Subcutaneous abdominal adipose tissue (tissue), 5 donors: ENCODE data around the gene CLBA1.

Experiments used
- H3K27ac ChIP-seq: one replicate; pipeline ENCODE4 v1.7.0; 2013; ENCODE audit warnings: low read depth, mild to moderate bottlenecking, inconsistent platforms, low read length, moderate library complexity
- H3K27me3 ChIP-seq, 5 donors: one replicate each; pipeline ENCODE4 v1.7.0; 2013; ENCODE audit warnings: low read length in 5 of 5, inconsistent platforms in 1 of 5; ENCODE audit not compliant: control insufficient read depth in 5 of 5, insufficient read depth in 4 of 5
- H3K36me3 ChIP-seq, 5 donors: one replicate each; pipeline ENCODE4 v1.7.0; 2013; ENCODE audit warnings: low read length in 5 of 5; ENCODE audit not compliant: control insufficient read depth in 5 of 5, insufficient read depth in 5 of 5
- H3K4me1 ChIP-seq, 5 donors: one replicate each; pipeline ENCODE4 v1.7.0; 2013; ENCODE audit warnings: low read length in 5 of 5, mild to moderate bottlenecking in 3 of 5, moderate library complexity in 1 of 5; ENCODE audit not compliant: control insufficient read depth in 5 of 5, insufficient read depth in 5 of 5
- H3K4me3 ChIP-seq, 5 donors: one replicate each; pipeline ENCODE4 v1.7.0; 2013; ENCODE audit warnings: low read length in 5 of 5, low read depth in 1 of 5
- H3K9ac ChIP-seq, 5 donors: one replicate each; pipeline ENCODE4 v1.7.0; 2013; ENCODE audit warnings: low read length in 5 of 5, mild to moderate bottlenecking in 4 of 5, moderate library complexity in 3 of 5
- H3K9me3 ChIP-seq, 5 donors: one replicate each; pipeline ENCODE4 v1.7.0; 2013; ENCODE audit warnings: low read length in 5 of 5; ENCODE audit not compliant: control insufficient read depth in 5 of 5
- donor health status: healthy.
- donor health status: healthy.
- donor health status: healthy.
- donor health status: healthy.
- donor health status: healthy.

Gene CLBA1

GRCh38 chr14:104991896-104992230 is 6.3 kb downstream of the CLBA1 start:
- no peak overlapping the region for H3K9ac ChIP-seq
- no peak overlapping the region for H3K27ac ChIP-seq
- no peak overlapping the region for H3K4me3 ChIP-seq
- H3K36me3 ChIP-seq: peaks cover 0 to 47% (median 19%) of the 10 kb centered on the region in 5 donors
- no peaks in the 10 kb centered on the region for H3K9me3 ChIP-seq
- peaks cover 0 to 5% (median 2%) of the 10 kb centered on the region in 5 donors for H3K4me1 ChIP-seq
- no peaks in the 10 kb centered on the region for H3K27me3 ChIP-seq

- peaks cover 0 to 47% (median 19%) of the 10 kb centered on the region in 5 donors for H3K36me3 ChIP-seq
Observed at GRCh38 chr14:104992501-104992900, 6.9 kb downstream of the CLBA1 start.

GRCh38 chr14:104993306-104993705 is 7.7 kb downstream of the CLBA1 start:
- no peak overlapping the region for H3K27ac ChIP-seq
- H3K27me3 ChIP-seq: no peaks in the 10 kb centered on the region
- no peaks in the 10 kb centered on the region for H3K9me3 ChIP-seq
- H3K36me3 ChIP-seq: peaks cover 0 to 47% (median 19%) of the 10 kb centered on the region in 5 donors
- H3K9ac ChIP-seq: no peak overlapping the region
- H3K4me3 ChIP-seq: no peak overlapping the region
- H3K4me1 ChIP-seq: no peaks in the 10 kb centered on the region

More at GRCh38 chr14:104992501-104992900, 6.9 kb downstream of the CLBA1 start:
- no peak overlapping the region for H3K9ac ChIP-seq
- H3K9me3 ChIP-seq: no peaks in the 10 kb centered on the region
- H3K4me1 ChIP-seq: no peaks in the 10 kb centered on the region
- H3K27ac ChIP-seq: no peak overlapping the region
- H3K27me3 ChIP-seq: no peaks in the 10 kb centered on the region
- no peak overlapping the region for H3K4me3 ChIP-seq

GRCh38 chr14:104993808-104994591 is 8.4 kb downstream of the CLBA1 start:
- H3K4me3 ChIP-seq: no peak overlapping the region
- H3K27ac ChIP-seq: no peak overlapping the region
- H3K36me3 ChIP-seq: peaks cover 0 to 47% (median 19%) of the 10 kb centered on the region in 5 donors
- H3K4me1 ChIP-seq: no peaks in the 10 kb centered on the region
- no peaks in the 10 kb centered on the region for H3K9me3 ChIP-seq
- no peaks in the 10 kb centered on the region for H3K27me3 ChIP-seq
- H3K9ac ChIP-seq: no peak overlapping the region

- Histone ChIP-seq H3K4me1 (no peaks in the 10 kb centered on the region), H3K9me3 (peaks cover 0 to 5% (median 0%) of the 10 kb centered on the region in 5 donors), H3K36me3 (peaks cover 0 to 45% (median 19%) of the 10 kb centered on the region in 5 donors), H3K27me3 (no peaks in the 10 kb centered on the region), H3K9ac (no peak overlapping the region), H3K27ac (no peak overlapping the region), H3K4me3 (no peak overlapping the region)
Observed at GRCh38 chr14:104994978-104995377, 9.4 kb downstream of the CLBA1 start.

GRCh38 chr14:104996032-104996431 is 10.4 kb downstream of the CLBA1 start:
- Histone ChIP-seq H3K9me3 (peaks cover 0 to 5% (median 0%) of the 10 kb centered on the region in 5 donors), H3K27ac (no peak overlapping the region), H3K9ac (no peak overlapping the region), H3K4me3 (no peak overlapping the region), H3K27me3 (no peaks in the 10 kb centered on the region), H3K4me1 (no peaks in the 10 kb centered on the region), H3K36me3 (peaks cover 0 to 45% (median 19%) of the 10 kb centered on the region in 5 donors)

GRCh38 chr14:104996483-104996882 is 10.9 kb downstream of the CLBA1 start:
- Histone ChIP-seq H3K4me1 (no peaks in the 10 kb centered on the region), H3K4me3 (no peak overlapping the region), H3K27ac (no peak overlapping the region), H3K9ac (no peak overlapping the region), H3K9me3 (peaks cover 0 to 5% (median 0%) of the 10 kb centered on the region in 5 donors), H3K36me3 (peaks cover 0 to 43% (median 19%) of the 10 kb centered on the region in 5 donors), H3K27me3 (no peaks in the 10 kb centered on the region)

- no peak overlapping the region for H3K9ac ChIP-seq
- peaks cover 0 to 20% (median 7%) of the 10 kb centered on the region in 5 donors for H3K36me3 ChIP-seq
- no peaks in the 10 kb centered on the region for H3K27me3 ChIP-seq
- no peak overlapping the region for H3K4me3 ChIP-seq
- peaks cover 0 to 5% (median 0%) of the 10 kb centered on the region in 5 donors for H3K9me3 ChIP-seq
- no peaks in the 10 kb centered on the region for H3K4me1 ChIP-seq
- H3K27ac ChIP-seq: no peak overlapping the region
Observed at GRCh38 chr14:104998801-104999200, 13.2 kb downstream of the CLBA1 start.

- Histone ChIP-seq H3K9ac (no peak overlapping the region), H3K9me3 (peaks cover 0 to 5% (median 0%) of the 10 kb centered on the region in 5 donors), H3K27me3 (no peaks in the 10 kb centered on the region), H3K4me1 (no peaks in the 10 kb centered on the region), H3K36me3 (peaks cover 0 to 14% (median 3%) of the 10 kb centered on the region in 5 donors), H3K4me3 (no peak overlapping the region), H3K27ac (no peak overlapping the region)
Observed at GRCh38 chr14:104999361-104999760, 13.8 kb downstream of the CLBA1 start.

GRCh38 chr14:105005329-105005928 is 19.8 kb downstream of the CLBA1 start:
- Histone ChIP-seq H3K4me3 (no peak overlapping the region), H3K36me3 (peaks cover 0 to 22% (median 12%) of the 10 kb centered on the region in 5 donors), H3K9ac (no peak overlapping the region), H3K27ac (no peak overlapping the region), H3K27me3 (no peaks in the 10 kb centered on the region), H3K9me3 (no peaks in the 10 kb centered on the region), H3K4me1 (no peaks in the 10 kb centered on the region)
